Heart right ventricle (tissue), 16 donors: ENCODE data around the gene PARP9. TPM values are rescaled to one million over a fixed set of nuclear protein-coding genes. Genes with fewer than 3 reads are reported as not detected.
"Not testable (repeated sequence)": the region's sequence is repeated elsewhere in the genome, so short reads cannot be mapped to it uniquely, and the experiment has no call there.

ENCODE experiments used
- ATAC-seq, 8 donors: fragments of 200-7000 bp; cut with Tn5 transposase; one replicate each; pipeline ENCODE4 v1.9.1; 2020; ENCODE audit warnings: mild to moderate bottlenecking in 8 of 8, moderate library complexity in 8 of 8, moderate number of reproducible peaks in 1 of 8
- DNase-seq, 2 donors: peaks; one replicate each; pipeline ENCODE4 v3.0.0-alpha.2; 2020
- H3K27ac ChIP-seq, 10 donors: fragments of 200-600 bp; sonication (generic) in 2 of 10; one replicate each; pipeline versions ENCODE4 v1.5.0 to v1.8.0; 2020 to 2022; ENCODE audit warnings: mild to moderate bottlenecking in 3 of 10
- H3K27me3 ChIP-seq, 7 donors: fragments of 200-600 bp; one replicate each; pipeline ENCODE4 v1.8.0; 2021 to 2022; ENCODE audit warnings: mild to moderate bottlenecking in 2 of 7
- H3K36me3 ChIP-seq, 9 donors: fragments of 200-600 bp; sonication (generic) in 1 of 9; one replicate each; pipeline versions ENCODE4 v1.5.0 to v1.8.0; 2020 to 2022; ENCODE audit warnings: mild to moderate bottlenecking in 2 of 9
- H3K4me1 ChIP-seq, 9 donors: fragments of 200-600 bp; sonication (generic) in 1 of 9; one replicate each; pipeline versions ENCODE4 v1.5.0 to v1.8.0; 2020 to 2022; ENCODE audit warnings: mild to moderate bottlenecking in 4 of 9
- H3K4me3 ChIP-seq, 10 donors: fragments of 200-600 bp; sonication (generic) in 2 of 10; one replicate each; pipeline versions ENCODE4 v1.5.0 to v1.8.0; 2020 to 2022; ENCODE audit warnings: mild to moderate bottlenecking in 7 of 10, moderate library complexity in 2 of 10
- H3K9me3 ChIP-seq, 11 donors: fragments of 200-600 bp in 10 of 11; sonication (generic) in 2 of 11; one replicate each; pipeline versions ENCODE4 v1.5.0 to v1.8.0; 2013 to 2022; ENCODE audit warnings: mild to moderate bottlenecking in 2 of 11, control low read depth in 1 of 11, moderate library complexity in 1 of 11
- WGBS, 2 donors: extraction: QIAGEN DNeasy Blood & Tissue Kit; methylation state at CpG; one replicate each; pipeline ENCODE4 v1.1.7; 2013; ENCODE audit warnings: inconsistent platforms in 1 of 2; 5-methylcytosine and 5-hydroxymethylcytosine counted together
- intact Hi-C, 10 donors: fragments of 100-400 bp; cut with DNase I; formaldehyde crosslinking; loops; one replicate each; pipeline versions ENCODE4 v1.11.1 to v1.14.2; 2022
- polyA plus RNA-seq, 2 donors: library from polyadenylated mRNA; stranded (reverse); fragments of 200-250 nt; gene quantifications; one replicate each; pipeline ENCODE4 v1.2.3, GENCODE V29; 2013
- total RNA-seq, 10 donors: library from RNA; stranded (reverse); fragmentation: NEBNext Ultra II Directional in 3 of 10; extraction: Animal tissue kit (Norgen Biotek cat#: 25700) in 3 of 10; gene quantifications; one replicate each; pipeline versions ENCODE4 v1.2.1 to v1.2.4, GENCODE V29; 2021 to 2023
- TF ChIP-seq, protein P1 (sequence below), 9 donors: fragments of 200-600 bp; sonication (generic) in 2 of 9; IDR thresholded peaks; one replicate each; pipeline versions ENCODE4 v1.5.0 to v1.8.0; 2021 to 2022; ENCODE audit warnings: antibody characterized with exemption in 9 of 9, mild to moderate bottlenecking in 5 of 9, moderate library complexity in 1 of 9
- donor health status: Arrhythmogenic right ventricular cardiomyopathy.
- donor health status: ischemic (EF 13 %, LVEDD 7.1; RV severe dilation, severe dysfunction).
- donor health status: healthy with polysubstance abuse.
- donor health status: DM: no; HTN: yes; CAD: no.
- donor health status: DM: no; HTN: no; CAD: no.
- donor health status: ischemic (EF 25% LVEDD 6.9; RV normal size, moderate dysfunction).
- donor health status: ischemic (EF 25% LVEDD 5.7; RV mildly dilated, moderate dysfunction).
- donor health status: healthy.
- donor health status: DM: yes; HTN: yes; CAD: no.
- donor health status: Ischemic cardiomyopathy.
- donor health status: ischemic (EF 35%, LVEDD 5.7; RV mildly dilated, moderate dysfunction).
- donor health status: nonischemic (EF 11% LVEDD 7.7; RV severe dilation, severe dysfunction).
- donor health status: DM: yes; HTN: yes; CAD: no.
- donor health status: PGD.
- donor health status: ischemic (EF 29% LVEDD 5.4; RV normal size, mild dysfunction).
- donor health status: nonischemic (EF 23%, LVEDD 6.1; RV moderate dilation, normal function).

The PARP9 gene
- total and polyA plus RNA-seq, 12 donors = 7.1 to 60.4 (median 15.2) TPM

DNA sequence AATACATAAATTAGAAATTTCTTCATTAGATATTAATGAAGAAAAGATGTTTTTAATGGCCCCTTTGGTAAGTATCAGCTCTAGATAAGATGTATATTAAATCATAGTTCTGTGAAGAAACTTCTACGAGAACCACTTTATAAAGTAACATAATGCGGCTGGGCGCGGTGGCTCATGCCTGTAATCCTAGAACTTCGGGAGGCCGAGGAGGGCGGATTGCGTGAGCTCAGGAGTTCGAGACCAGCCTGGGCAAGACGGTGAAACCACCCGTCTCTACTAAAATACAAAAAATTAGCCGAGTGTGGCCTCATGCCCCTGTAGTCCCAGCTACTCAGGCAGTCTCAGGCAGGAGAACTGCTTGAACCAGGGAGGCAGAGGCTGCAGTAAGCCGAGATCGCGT is 51.8 kb downstream of the PARP9 start:
- Histone ChIP-seq H3K27me3 (no peaks in the 10 kb centered on the region), H3K36me3 (no peaks in the 10 kb centered on the region), H3K4me3 (no peak overlapping the region), H3K9me3 (peaks cover 0 to 13% (median 0%) of the 10 kb centered on the region in 11 donors), H3K4me1 (peaks cover 0 to 45% (median 37%) of the 10 kb centered on the region in 9 donors), H3K27ac (no peak overlapping the region)
- 85 to 87% methylated on average over 15 of the region's 15 CpGs for WGBS, 2 donors
- ATAC-seq = no peak
- intact Hi-C loops = loop anchor here in 4 of 10 donors (5.0 to 10.0 kb wide), 3 partner anchors 35 to 95 kb away; partner anchors contain the start of gene WDR5B (in 2 of the 4)
- DNase-seq = no peak
- TF ChIP-seq, protein P1, sequence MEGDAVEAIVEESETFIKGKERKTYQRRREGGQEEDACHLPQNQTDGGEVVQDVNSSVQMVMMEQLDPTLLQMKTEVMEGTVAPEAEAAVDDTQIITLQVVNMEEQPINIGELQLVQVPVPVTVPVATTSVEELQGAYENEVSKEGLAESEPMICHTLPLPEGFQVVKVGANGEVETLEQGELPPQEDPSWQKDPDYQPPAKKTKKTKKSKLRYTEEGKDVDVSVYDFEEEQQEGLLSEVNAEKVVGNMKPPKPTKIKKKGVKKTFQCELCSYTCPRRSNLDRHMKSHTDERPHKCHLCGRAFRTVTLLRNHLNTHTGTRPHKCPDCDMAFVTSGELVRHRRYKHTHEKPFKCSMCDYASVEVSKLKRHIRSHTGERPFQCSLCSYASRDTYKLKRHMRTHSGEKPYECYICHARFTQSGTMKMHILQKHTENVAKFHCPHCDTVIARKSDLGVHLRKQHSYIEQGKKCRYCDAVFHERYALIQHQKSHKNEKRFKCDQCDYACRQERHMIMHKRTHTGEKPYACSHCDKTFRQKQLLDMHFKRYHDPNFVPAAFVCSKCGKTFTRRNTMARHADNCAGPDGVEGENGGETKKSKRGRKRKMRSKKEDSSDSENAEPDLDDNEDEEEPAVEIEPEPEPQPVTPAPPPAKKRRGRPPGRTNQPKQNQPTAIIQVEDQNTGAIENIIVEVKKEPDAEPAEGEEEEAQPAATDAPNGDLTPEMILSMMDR (IDR thresholded peaks at IDR 0.05) = no peak

DNA sequence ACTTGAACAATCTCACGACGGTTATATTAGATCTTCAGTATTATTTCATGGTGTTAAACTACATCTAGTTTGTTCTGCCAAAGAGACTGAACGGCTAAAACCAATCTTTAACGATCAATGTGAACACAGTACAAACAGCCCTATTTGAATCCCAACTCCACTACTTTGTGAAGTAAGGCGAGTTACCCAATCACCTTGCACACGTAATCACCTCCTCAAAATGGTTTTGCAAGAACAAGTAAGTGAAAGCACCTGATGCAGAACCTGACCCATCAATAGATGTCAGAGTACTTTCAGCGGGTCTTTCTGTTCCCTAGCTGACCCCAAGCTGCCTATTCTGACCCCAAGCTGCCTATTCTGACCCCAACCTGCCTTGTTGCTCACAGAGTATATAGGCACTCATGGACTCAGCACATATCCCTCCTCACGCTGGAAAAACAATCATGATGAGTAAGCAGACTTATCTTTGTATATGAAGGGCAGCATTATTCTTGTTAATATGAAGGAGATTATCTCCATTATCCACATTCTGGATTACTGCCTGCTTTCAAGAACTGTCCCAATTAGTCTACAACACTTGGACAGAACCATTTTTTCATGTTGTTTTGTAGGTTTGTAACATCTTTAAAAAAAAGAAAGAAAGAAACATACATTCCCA is 53.1 kb downstream of the PARP9 start:
- H3K27me3 ChIP-seq = no peaks in the 10 kb centered on the region
- H3K9me3 ChIP-seq = peaks cover 0 to 13% (median 0%) of the 10 kb centered on the region in 11 donors
- ATAC-seq (no peak), DNase-seq (no peak)
- intact Hi-C loops = loop anchor here in 4 of 10 donors (5.0 to 10.0 kb wide), 3 partner anchors 34 to 94 kb away; partner anchors contain the start of gene WDR5B (in 2 of the 4)
- no peak overlapping the region for H3K27ac ChIP-seq
- 85 to 87% methylated on average over 8 of the region's 8 CpGs for WGBS, 2 donors
- H3K4me1 ChIP-seq = peaks cover 0 to 48% (median 43%) of the 10 kb centered on the region in 9 donors
- H3K4me3 ChIP-seq = no peak overlapping the region
- TF ChIP-seq, protein P1 (IDR thresholded peaks at IDR 0.05) = no peak
- H3K36me3 ChIP-seq = no peaks in the 10 kb centered on the region

GRCh38 chr3:122508944-122509343 is 55.2 kb downstream of the PARP9 start:
- peaks cover 0 to 63% (median 43%) of the 10 kb centered on the region in 9 donors for H3K4me1 ChIP-seq
- intact Hi-C loops, DNase-seq: not testable (repeated sequence)

DNA sequence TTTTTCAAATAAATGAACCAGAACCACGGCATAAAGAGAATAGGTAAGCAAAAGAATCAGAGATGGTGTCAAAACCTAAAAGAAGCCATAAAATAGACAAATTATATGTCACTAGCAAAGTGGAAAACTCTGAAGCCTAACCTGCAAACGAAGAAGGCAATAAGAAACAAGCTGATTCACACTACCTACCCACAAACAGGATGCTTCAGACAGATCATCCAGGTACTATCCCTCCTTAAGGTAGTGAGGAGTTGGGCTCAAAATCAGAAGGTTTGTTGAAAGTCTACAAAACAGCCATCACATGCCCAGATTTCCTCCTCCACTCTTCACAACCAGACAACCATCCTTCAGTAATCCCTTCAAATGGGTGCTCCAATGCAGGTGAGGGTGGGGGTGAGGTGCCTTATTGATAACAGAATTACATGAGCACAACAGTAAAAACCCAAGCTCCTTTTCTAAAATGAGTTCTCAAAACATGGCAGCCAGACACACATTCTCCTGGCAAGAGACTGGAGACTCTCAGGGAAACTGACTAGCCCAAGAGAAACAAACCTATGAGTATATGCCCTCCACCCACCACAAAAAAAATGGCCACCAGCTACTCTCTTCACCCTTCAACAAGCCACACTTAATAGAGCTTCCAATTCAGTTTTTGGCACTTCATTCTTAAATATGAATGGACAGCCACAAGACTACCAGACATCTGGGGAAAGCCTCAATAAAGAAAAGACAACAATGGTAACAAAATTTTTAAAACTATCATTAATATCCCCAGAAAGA is 55.8 kb downstream of the PARP9 start:
- TF ChIP-seq, protein P1 (IDR thresholded peaks at IDR 0.05) = no peak
- no peaks in the 10 kb centered on the region for H3K27me3 ChIP-seq
- ATAC-seq (no peak), DNase-seq (no peak)
- H3K4me3 ChIP-seq = no peak overlapping the region
- intact Hi-C loops = no loop called here
- H3K4me1 ChIP-seq = peaks cover 0 to 64% (median 38%) of the 10 kb centered on the region in 9 donors
- H3K27ac ChIP-seq = no peak overlapping the region
- WGBS, 2 donors = 88 to 90% methylated on average over 2 of the region's 2 CpGs
- no peaks in the 10 kb centered on the region for H3K36me3 ChIP-seq
- H3K9me3 ChIP-seq = peaks cover 0 to 13% (median 0%) of the 10 kb centered on the region in 11 donors

More at GRCh38 chr3:122508944-122509343, 55.2 kb downstream of the PARP9 start:
- H3K4me3 ChIP-seq, H3K27ac ChIP-seq, H3K36me3 ChIP-seq, H3K27me3 ChIP-seq: not testable (repeated sequence)
- 73 to 76% methylated on average over 9 of the region's 9 CpGs for WGBS, 2 donors
- peaks cover 0 to 13% (median 0%) of the 10 kb centered on the region in 11 donors for H3K9me3 ChIP-seq
- peak in 3 of 8 donors; percentile 32 to 77 (median 44) for ATAC-seq
